OCI-LY3 (cell line): ENCODE results near the gene CLTB.

Experiments
- H2AFZ ChIP-seq: fragments of 200-600, 300-600 bp; shearing (Covaris generic); 2 replicates; pipeline ENCODE4 v1.6.0; 2014; ENCODE audit warnings: antibody characterized with exemption, low read depth, low read length
- H3K27ac ChIP-seq: fragments of 200-600, 300-600 bp; sonication (generic); 2 replicates; pipeline ENCODE4 v1.5.1; 2014; ENCODE audit warnings: mild to moderate bottlenecking, low read length, moderate library complexity, mixed read lengths
- H3K27me3 ChIP-seq: fragments of 200-600, 300-600 bp; sonication (generic); 2 replicates; pipeline ENCODE4 v1.6.1; 2014; ENCODE audit warnings: low read depth, low read length, mixed read lengths
- H3K36me3 ChIP-seq: fragments of 200-600, 300-600 bp; sonication (generic); replicated peaks from 2 replicates; pipeline ENCODE3; 2014; ENCODE audit warnings: low read depth, low read length, mixed read lengths
- H3K4me1 ChIP-seq: fragments of 300-600, 200-600 bp; sonication (generic); 2 replicates; pipeline ENCODE4 v1.6.1; 2014; ENCODE audit warnings: low read length, mixed read lengths
- H3K4me2 ChIP-seq: fragments of 200-600, 300-600 bp; sonication (generic); 2 replicates; pipeline ENCODE4 v1.6.1; 2014; ENCODE audit warnings: low read length, mixed read lengths
- H3K4me3 ChIP-seq: fragments of 300-600, 200-600 bp; sonication (generic); 2 replicates; pipeline ENCODE4 v1.5.1; 2014; ENCODE audit warnings: antibody characterized with exemption, mild to moderate bottlenecking, low read length, moderate library complexity
- H3K79me2 ChIP-seq: fragments of 300-600, 200-600 bp; shearing (Covaris generic); 2 replicates; pipeline ENCODE4 v1.6.1; 2014; ENCODE audit warnings: mild to moderate bottlenecking, low read length, mixed read lengths
- H3K9ac ChIP-seq: fragments of 300-600, 200-600 bp; shearing (Covaris generic); 2 replicates; pipeline ENCODE4 v1.6.0; 2014; ENCODE audit warnings: mild to moderate bottlenecking, low read length, moderate library complexity
- H3K9me3 ChIP-seq: fragments of 200-600, 300-600 bp; shearing (Covaris generic); 2 replicates; pipeline ENCODE4 v1.6.1; 2014; ENCODE audit warnings: low read length, mixed read lengths; ENCODE audit not compliant: insufficient read depth
- H4K20me1 ChIP-seq: fragments of 200-600, 300-600 bp; sonication (generic); 2 replicates; pipeline ENCODE4 v1.6.1; 2016; ENCODE audit warnings: low read length, mixed read lengths; ENCODE audit not compliant: insufficient read depth
- EZH2phosphoT487 ChIP-seq: fragments of 200-600 bp; shearing (Covaris generic); IDR thresholded peaks from 2 replicates; pipeline ENCODE4 v1.6.1; 2018; ENCODE audit warnings: antibody characterized with exemption, mixed run types, low read depth
- TF ChIP-seq, protein P1 (sequence below): fragments of 200-600, 300-600 bp; sonication (generic); IDR thresholded peaks from 2 replicates; pipeline ENCODE4 v1.5.1; 2014; ENCODE audit warnings: antibody characterized with exemption, low read length, low read depth

CLTB gene

DNA sequence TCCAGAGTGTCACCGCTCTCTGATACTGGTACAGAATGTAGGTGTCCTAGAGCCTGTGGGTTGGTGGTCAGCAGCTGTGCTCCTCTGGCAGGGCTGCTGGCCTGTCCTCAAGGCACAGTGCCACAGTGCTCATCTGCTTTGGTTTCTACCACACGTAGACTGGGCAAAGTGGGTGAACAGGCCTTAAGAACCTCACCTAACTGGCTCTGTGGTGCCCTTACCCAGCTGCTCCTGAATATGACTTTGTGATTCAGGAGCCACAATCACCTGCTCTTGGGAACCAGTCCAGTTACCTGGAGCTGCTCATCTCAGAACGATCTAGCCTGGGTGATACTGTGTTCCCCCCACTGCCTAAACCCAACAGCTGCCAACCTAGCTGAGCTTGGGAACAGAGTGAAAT, 34.4 kb downstream of the CLTB start:
- peaks cover 16% of the 10 kb centered on the region for H3K4me1 ChIP-seq
- H3K27ac ChIP-seq: no peak overlapping the region
- no peak overlapping the region for H3K9ac ChIP-seq
- H3K9me3 ChIP-seq: no peaks in the 10 kb centered on the region
- H3K4me3 ChIP-seq: no peak overlapping the region
- TF ChIP-seq, protein P1, sequence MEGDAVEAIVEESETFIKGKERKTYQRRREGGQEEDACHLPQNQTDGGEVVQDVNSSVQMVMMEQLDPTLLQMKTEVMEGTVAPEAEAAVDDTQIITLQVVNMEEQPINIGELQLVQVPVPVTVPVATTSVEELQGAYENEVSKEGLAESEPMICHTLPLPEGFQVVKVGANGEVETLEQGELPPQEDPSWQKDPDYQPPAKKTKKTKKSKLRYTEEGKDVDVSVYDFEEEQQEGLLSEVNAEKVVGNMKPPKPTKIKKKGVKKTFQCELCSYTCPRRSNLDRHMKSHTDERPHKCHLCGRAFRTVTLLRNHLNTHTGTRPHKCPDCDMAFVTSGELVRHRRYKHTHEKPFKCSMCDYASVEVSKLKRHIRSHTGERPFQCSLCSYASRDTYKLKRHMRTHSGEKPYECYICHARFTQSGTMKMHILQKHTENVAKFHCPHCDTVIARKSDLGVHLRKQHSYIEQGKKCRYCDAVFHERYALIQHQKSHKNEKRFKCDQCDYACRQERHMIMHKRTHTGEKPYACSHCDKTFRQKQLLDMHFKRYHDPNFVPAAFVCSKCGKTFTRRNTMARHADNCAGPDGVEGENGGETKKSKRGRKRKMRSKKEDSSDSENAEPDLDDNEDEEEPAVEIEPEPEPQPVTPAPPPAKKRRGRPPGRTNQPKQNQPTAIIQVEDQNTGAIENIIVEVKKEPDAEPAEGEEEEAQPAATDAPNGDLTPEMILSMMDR: no peak
- TF ChIP-seq EZH2phosphoT487: no peak
- no peak overlapping the region for H3K4me2 ChIP-seq
- peaks cover 25% of the 10 kb centered on the region for H3K79me2 ChIP-seq
- no peak overlapping the region for H2AFZ ChIP-seq
- H4K20me1 ChIP-seq: no peaks in the 10 kb centered on the region
- no peaks in the 10 kb centered on the region for H3K27me3 ChIP-seq
- peaks cover 62% of the 10 kb centered on the region for H3K36me3 ChIP-seq

DNA sequence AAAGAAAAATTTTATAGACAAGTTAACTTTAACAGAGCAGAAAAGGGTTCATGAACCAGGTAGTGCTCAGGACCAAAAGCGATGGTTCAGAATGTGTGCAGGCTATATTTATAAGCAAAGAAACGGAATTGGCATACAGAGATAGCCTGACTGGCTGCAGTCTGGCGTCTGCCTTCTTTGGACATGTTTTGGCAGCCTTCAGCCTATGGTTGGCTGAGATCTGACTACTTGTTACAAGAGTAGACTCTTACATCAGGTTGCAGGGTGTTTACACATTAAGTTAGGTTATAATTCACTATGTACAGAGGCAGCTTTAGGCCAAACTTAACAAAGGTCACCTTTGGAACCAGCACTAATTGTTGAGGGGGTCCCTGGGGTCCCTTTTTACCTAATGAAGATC, 34.9 kb downstream of the CLTB start:
- H3K27ac ChIP-seq: no peak overlapping the region
- TF ChIP-seq, protein P1: no peak
- TF ChIP-seq EZH2phosphoT487: no peak
- peaks cover 58% of the 10 kb centered on the region for H3K36me3 ChIP-seq
- no peaks in the 10 kb centered on the region for H4K20me1 ChIP-seq
- H3K9ac ChIP-seq: no peak overlapping the region
- H3K4me3 ChIP-seq: no peak overlapping the region
- H3K79me2 ChIP-seq: peaks cover 19% of the 10 kb centered on the region
- H3K4me1 ChIP-seq: peaks cover 10% of the 10 kb centered on the region
- no peaks in the 10 kb centered on the region for H3K9me3 ChIP-seq
- H3K4me2 ChIP-seq: no peak overlapping the region
- no peaks in the 10 kb centered on the region for H3K27me3 ChIP-seq
- H2AFZ ChIP-seq: no peak overlapping the region

DNA sequence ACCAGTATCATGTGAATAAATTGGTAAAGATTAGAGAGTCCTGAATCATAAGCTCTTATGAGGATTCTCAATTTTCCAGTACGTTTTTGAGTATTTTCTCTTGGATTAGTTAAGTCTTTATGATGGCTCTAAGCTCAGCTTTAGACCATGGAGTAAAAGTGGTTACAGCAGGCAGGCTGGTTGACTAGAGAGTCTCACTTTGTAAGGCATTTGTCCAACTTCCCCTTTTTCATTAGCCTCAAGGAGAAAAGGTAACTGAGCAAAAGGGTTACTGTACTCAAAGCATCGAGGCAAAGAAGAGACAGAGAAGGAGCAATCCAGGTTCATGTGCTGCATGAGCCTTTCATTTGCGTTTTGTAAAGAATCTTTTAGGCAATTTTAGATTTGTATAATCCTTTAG, 36.5 kb downstream of the CLTB start:
- Histone ChIP-seq H4K20me1 (no peaks in the 10 kb centered on the region), H3K4me3 (no peak overlapping the region), H3K4me2 (0 out of 2 replicates have a peak overlapping the region, but pooled peaks have one; percentile 14), H3K27ac (peak overlapping the region; percentile 43), H3K9ac (no peak overlapping the region), H3K36me3 (peaks cover 46% of the 10 kb centered on the region), H3K4me1 (peaks cover 10% of the 10 kb centered on the region), H3K79me2 (peaks cover 4% of the 10 kb centered on the region), H3K9me3 (no peaks in the 10 kb centered on the region), H2AFZ (no peak overlapping the region), H3K27me3 (no peaks in the 10 kb centered on the region)
- TF ChIP-seq, protein P1: no peak
- TF ChIP-seq EZH2phosphoT487: no peak

DNA sequence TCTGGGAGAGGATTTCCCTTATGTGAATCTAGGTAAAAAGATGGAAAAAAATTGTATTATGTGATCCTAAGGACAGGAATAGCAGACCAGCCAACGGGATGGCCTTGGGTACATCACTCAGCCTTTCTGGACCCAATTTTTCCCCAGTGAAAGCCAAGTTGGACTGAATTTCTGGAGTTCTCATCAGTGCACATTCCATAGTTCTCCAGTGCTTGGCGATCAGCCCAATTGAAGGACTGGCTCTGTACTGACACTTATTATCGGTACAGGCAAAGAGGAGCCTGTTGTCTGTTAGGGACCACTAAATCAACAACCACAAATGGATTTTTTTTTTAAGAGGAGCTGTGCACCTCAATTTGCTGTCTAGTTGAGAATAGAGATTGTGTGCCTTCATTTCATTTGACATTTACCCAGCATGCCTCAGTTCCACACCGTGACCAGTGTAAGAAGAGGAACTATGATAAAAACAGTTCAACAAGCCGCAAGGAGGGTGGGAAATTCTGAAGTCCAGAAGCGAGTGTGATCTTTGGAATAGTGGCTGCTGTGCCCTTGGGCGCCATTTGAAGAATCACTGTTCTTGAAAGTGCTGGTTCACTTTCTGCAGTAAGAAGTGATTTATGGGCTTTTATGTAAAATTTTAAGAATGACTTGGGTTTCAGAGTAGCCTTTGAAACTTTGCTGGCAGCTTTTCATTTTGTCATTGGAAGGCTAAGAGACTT, 43.1 kb downstream of the CLTB start:
- H3K9ac ChIP-seq: no peak overlapping the region
- no peaks in the 10 kb centered on the region for H3K79me2 ChIP-seq
- H3K36me3 ChIP-seq: peaks cover 8% of the 10 kb centered on the region
- H3K27ac ChIP-seq: peak overlapping the region; percentile 21; the same call in 1 of the 2 replicates
- H2AFZ ChIP-seq: peak overlapping the region; percentile 6; the same call in 1 of the 2 replicates
- no peak overlapping the region for H3K4me3 ChIP-seq
- no peak for TF ChIP-seq EZH2phosphoT487
- TF ChIP-seq, protein P1: no peak
- peak overlapping the region; percentile 43 for H3K4me2 ChIP-seq
- no peaks in the 10 kb centered on the region for H4K20me1 ChIP-seq
- H3K27me3 ChIP-seq: no peaks in the 10 kb centered on the region
- H3K9me3 ChIP-seq: no peaks in the 10 kb centered on the region
- H3K4me1 ChIP-seq: peaks cover 9% of the 10 kb centered on the region
